ENCODE data around the gene GPRASP1.
"Not testable (repeated sequence)": the region's sequence is repeated elsewhere in the genome, so short reads cannot be mapped to it uniquely, and the experiment has no call there.

Gene GPRASP1

GRCh38 chrX:102658556-102658955 is 7.3 kb downstream of the GPRASP1 start:
- Histone ChIP-seq H3K27ac (no peak overlapping the region), H3K4me1 (peaks cover 0 to 7% (median 3%) of the 10 kb centered on the region in 4 donors), H3K27me3 (no peaks in the 10 kb centered on the region), H3K9me3 (no peaks in the 10 kb centered on the region), H3K36me3 (no peaks in the 10 kb centered on the region), H3K4me3 (no peak overlapping the region)
- TF ChIP-seq CTCF (IDR thresholded peaks at IDR 0.05): no peak
- DNase-seq: no peak
- intact Hi-C loops (cut with DNase I; ENCODE audit: low total_unique reads): no loop called here

DNA sequence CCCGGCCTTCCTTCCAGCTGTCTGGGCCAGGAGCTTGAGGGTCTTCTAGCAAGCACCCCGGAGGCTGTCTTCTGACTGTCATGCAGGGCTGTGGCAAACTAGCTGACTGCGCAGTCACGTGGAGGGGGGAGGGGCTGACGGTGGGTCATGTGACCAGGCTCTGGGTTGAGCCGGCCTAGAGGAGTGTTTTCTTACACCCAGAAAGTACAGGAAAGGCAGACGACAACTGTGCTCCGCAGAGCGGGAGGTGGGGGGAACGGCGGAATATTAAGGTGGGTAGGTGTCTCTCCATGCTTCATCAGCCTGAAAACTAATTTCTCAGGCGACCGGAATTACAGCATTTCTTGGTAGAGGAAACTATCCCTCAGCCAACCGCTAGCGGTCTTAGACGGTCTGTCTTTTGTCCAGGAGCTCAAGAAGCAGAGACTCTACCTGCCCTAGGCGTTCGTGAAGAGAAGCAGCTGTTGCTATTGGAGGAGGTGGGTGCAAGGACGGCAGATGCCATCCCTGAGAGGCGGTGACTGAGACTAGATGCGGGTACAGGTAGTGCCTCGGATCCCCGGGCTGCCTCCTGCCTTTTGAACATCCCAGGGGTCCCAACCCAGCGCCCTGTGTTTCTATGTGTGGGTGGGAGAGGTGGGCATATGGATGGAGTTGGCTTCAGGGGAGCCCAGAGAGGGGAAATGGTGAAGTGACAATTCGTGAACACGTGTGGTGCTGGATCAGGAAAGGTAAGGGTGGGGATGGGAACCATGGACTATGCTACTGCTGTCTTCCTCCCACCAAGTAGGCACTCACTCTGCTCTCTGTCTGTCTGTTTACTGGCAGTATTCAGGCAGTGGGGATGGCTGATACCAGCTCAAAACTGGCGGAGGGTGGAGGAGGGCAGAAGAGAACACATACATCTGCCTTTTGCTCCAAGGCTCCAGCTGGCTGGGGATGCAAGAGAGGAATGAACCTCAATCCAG is 8.8 kb downstream of the GPRASP1 start:
- Histone ChIP-seq H3K27ac (peak overlapping the region; percentile 65), H3K36me3 (no peaks in the 10 kb centered on the region), H3K27me3 (no peaks in the 10 kb centered on the region), H3K4me3 (peak overlapping the region; percentile 51 to 57), H3K4me1 (no peaks in the 10 kb centered on the region), H3K9me3 (no peaks in the 10 kb centered on the region)
- DNase-seq: peak; percentile 80 to 91
- intact Hi-C loops (cut with DNase I; ENCODE audit: low total_unique reads): no loop called here
- peak; percentile 12 to 26 for TF ChIP-seq CTCF (IDR thresholded peaks at IDR 0.05)

- H3K36me3 ChIP-seq; H3K4me3 ChIP-seq; DNase-seq; H3K27me3 ChIP-seq; H3K9me3 ChIP-seq; H3K27ac ChIP-seq; H3K4me1 ChIP-seq; intact Hi-C loops (cut with DNase I; ENCODE audit: low total_unique reads): not testable (repeated sequence)
These were observed 12.5 kb downstream of the GPRASP1 start for GRCh38 chrX:102663820-102664219.

- intact Hi-C loops (cut with DNase I; ENCODE audit: low total_unique reads); H3K4me1 ChIP-seq; H3K4me3 ChIP-seq; H3K36me3 ChIP-seq; H3K27ac ChIP-seq; H3K9me3 ChIP-seq; H3K27me3 ChIP-seq; DNase-seq: not testable (repeated sequence)
These were observed 15.8 kb downstream of the GPRASP1 start for GRCh38 chrX:102667034-102667433.

DNA sequence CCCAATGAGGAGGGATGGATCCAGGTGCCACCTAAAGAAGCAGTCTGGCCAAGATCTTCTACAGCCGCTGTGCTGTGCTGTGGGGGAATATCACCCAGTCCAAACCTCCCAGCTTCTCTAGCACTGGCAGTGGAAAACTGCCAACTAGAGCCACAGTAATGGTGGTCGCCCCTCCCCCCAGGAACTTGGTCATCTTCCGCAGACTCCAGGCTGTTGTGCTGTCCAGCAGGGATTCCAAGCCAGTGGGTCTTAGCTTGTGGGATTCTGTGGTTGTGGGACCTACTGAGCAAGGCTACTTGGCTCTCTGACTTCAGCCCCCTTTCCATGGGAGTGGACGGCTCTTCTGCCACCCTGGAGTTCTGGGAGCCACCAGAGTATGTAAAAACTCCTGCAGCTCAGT is 18.2 kb downstream of the GPRASP1 start:
- Histone ChIP-seq H3K4me1 (peaks cover 0 to 12% (median 2%) of the 10 kb centered on the region in 4 donors), H3K4me3 (no peak overlapping the region), H3K9me3 (peaks cover 0 to 4% (median 0%) of the 10 kb centered on the region in 3 donors), H3K27ac (no peak overlapping the region), H3K36me3 (no peaks in the 10 kb centered on the region), H3K27me3 (no peaks in the 10 kb centered on the region)
- intact Hi-C loops (cut with DNase I; ENCODE audit: low total_unique reads): no loop called here
- DNase-seq: no peak
- no peak for TF ChIP-seq CTCF (IDR thresholded peaks at IDR 0.05)

DNA sequence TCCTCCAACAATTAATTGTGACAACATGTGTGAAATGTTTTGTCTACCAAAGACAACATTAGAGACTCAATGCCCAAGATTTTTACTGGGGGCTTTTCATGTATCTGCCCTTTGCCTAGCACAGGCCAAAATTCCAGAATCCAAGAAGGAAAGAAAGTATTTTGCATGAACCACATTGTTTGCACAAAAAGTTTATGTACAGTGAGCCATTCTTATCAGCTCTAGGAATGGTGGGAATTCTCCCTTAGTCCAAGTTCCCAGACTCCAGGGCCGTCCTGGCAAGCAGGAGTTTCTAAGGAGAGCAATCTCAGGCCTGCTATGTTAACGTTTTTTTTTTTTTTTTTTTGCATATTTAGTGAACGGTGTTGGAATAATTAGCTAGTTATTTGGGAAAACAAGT is 21.6 kb downstream of the GPRASP1 start:
- no peak for DNase-seq
- H3K9me3 ChIP-seq: no peaks in the 10 kb centered on the region
- H3K4me1 ChIP-seq: peaks cover 0 to 12% (median 2%) of the 10 kb centered on the region in 4 donors
- no peak overlapping the region for H3K27ac ChIP-seq
- TF ChIP-seq CTCF (IDR thresholded peaks at IDR 0.05): no peak
- H3K27me3 ChIP-seq: no peaks in the 10 kb centered on the region
- H3K4me3 ChIP-seq: no peak overlapping the region
- no peaks in the 10 kb centered on the region for H3K36me3 ChIP-seq
- intact Hi-C loops (cut with DNase I; ENCODE audit: low total_unique reads): no loop called here

GRCh38 chrX:102677479-102677878 is 26.2 kb downstream of the GPRASP1 start:
- H3K9me3 ChIP-seq: peaks cover 0 to 13% (median 11%) of the 10 kb centered on the region in 3 donors
- intact Hi-C loops (cut with DNase I; ENCODE audit: low total_unique reads); H3K4me3 ChIP-seq; H3K27me3 ChIP-seq; H3K4me1 ChIP-seq; H3K27ac ChIP-seq; DNase-seq; H3K36me3 ChIP-seq: not testable (repeated sequence)
